Body of pancreas (tissue), 4 donors: Measurements from ENCODE around the gene NAB1. TPM values are rescaled to one million over a fixed set of nuclear protein-coding genes. Genes with fewer than 3 reads are reported as not detected.

Source experiments
- ATAC-seq: fragments of 150-250 bp; one replicate; pipeline ENCODE4 v1.9.1; 2016
- DNase-seq, 4 donors: peaks; one replicate each; pipeline ENCODE4 v3.0.0-alpha.2; 2019
- H3K27ac ChIP-seq, 4 donors: fragments of 200-600 bp; sonication (generic); 1 replicate in 3 of 4; 2 replicates in 1 of 4; pipeline versions ENCODE4 v1.5.1 to v1.6.1; 2016 to 2019; ENCODE audit warnings: mild to moderate bottlenecking in 1 of 4, mixed read lengths in 1 of 4, moderate library complexity in 1 of 4
- H3K27me3 ChIP-seq, 2 donors: fragments of 200-600 bp; sonication (generic); one replicate each; pipeline ENCODE4 v1.6.0; 2016; ENCODE audit warnings: mild to moderate bottlenecking in 1 of 2
- H3K36me3 ChIP-seq, 2 donors: fragments of 200-600 bp; sonication (generic); replicated peaks in 1 of 2; 2 replicates each; pipeline ENCODE4 v1.5.1; 2016; ENCODE audit warnings: low read depth in 2 of 2; ENCODE audit not compliant: insufficient read depth in 1 of 2
- H3K4me1 ChIP-seq: fragments of 200-600 bp; sonication (generic); one replicate; pipeline ENCODE4 v1.6.0; 2016
- H3K4me3 ChIP-seq, 2 donors: fragments of 200-600 bp; sonication (generic); 1 replicate in 1 of 2; 2 replicates in 1 of 2; pipeline ENCODE4 v1.5.1; 2016 to 2019
- H3K9me3 ChIP-seq, 3 donors: fragments of 200-600 bp; sonication (generic); 1 replicate in 2 of 3; 2 replicates in 1 of 3; pipeline ENCODE4 v1.5.1; 2016
- POLR2A ChIP-seq, 3 donors: fragments of 450-650 bp; IDR thresholded peaks; one replicate each; pipeline ENCODE4 v1.6.1; 2016; ENCODE audit warnings: antibody characterized with exemption in 3 of 3, mild to moderate bottlenecking in 2 of 3
- WGBS, 2 donors: methylation state at CpG; one replicate each; pipeline ENCODE4 v1.1.5; 2017; 5-methylcytosine and 5-hydroxymethylcytosine counted together
- intact Hi-C: fragments of 100-400 bp; cut with DNase I; formaldehyde crosslinking; loops from one replicate; pipeline ENCODE4 v1.15.1; 2023
- total RNA-seq, 2 donors: library from RNA; depleted of rRNA; stranded (reverse); fragments of >200 nt; gene quantifications; one replicate each; pipeline ENCODE4 v1.1.0, GENCODE V29; 2016
- TF ChIP-seq, protein P1 (sequence below), 7 experiments: fragments of 450-650 bp in 4 of 7; fragments of 200-600 bp in 3 of 7; sonication (generic) in 3 of 7; IDR thresholded peaks; one replicate each; pipeline ENCODE4 v1.5.1; 2016 to 2019; ENCODE audit warnings: antibody characterized with exemption in 7 of 7

The NAB1 gene, protein sequence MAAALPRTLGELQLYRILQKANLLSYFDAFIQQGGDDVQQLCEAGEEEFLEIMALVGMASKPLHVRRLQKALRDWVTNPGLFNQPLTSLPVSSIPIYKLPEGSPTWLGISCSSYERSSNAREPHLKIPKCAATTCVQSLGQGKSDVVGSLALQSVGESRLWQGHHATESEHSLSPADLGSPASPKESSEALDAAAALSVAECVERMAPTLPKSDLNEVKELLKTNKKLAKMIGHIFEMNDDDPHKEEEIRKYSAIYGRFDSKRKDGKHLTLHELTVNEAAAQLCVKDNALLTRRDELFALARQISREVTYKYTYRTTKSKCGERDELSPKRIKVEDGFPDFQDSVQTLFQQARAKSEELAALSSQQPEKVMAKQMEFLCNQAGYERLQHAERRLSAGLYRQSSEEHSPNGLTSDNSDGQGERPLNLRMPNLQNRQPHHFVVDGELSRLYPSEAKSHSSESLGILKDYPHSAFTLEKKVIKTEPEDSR
- 10 to 100 TPM; 19.8 to 30.1 TPM for total RNA-seq

DNA sequence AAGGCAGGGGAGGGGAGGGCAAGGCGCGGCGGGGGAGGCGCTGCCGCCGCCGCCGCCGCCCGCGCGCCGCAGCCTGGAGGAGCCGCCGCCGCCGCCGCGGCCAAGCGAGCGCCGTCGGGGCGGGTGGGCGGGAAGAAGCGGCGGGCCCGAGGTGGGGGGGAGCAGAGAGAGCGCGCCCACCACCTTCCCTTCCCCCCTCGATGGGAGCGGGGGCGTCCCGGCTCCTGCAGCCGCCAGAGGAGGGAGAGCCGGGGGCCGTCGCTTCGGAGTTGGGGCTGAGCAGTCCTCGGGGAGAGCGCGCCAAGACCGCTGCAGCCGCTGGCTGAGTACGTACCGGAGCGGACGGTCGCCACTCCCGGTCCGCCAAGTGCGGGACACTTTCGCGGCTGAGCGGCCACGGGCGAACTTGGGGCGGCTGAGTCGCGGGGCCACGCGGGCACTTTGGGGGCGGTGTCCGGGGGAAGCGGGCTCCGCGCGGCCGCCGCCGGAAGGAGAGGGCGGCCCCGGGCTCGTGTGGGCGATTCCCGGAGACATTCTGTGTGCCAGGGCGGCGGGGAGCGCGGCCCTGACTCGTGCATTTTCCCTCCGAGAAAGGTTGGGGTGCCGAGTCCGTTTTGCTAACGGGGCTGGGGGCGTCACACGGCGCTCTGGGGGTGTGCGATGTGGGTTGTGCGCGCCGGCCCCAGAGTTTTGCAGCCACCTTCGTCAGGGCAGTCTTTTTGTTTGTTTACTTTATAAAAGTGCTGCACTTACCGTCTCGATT lies at the start of gene NAB1:
NAB1 (plus strand) TSS at position 49 of the 763 bp plus-strand sequence. CDS start 10,094 bp downstream, outside the sequence.
- no peaks in the 10 kb centered on the region for H3K27me3 ChIP-seq
- ATAC-seq (peak; percentile 37), DNase-seq (peak; percentile 45 to 60 (median 52))
- peak within 1 kb of the TSS; percentile 26 to 88 for H3K4me3 ChIP-seq
- no peaks in the 10 kb centered on the region for H3K36me3 ChIP-seq
- no peaks in the 10 kb centered on the region for H3K9me3 ChIP-seq
- peak in 2 of 3 donors; percentile 30 to 41 for TF ChIP-seq POLR2A (IDR thresholded peaks at IDR 0.05)
- TF ChIP-seq, protein P1, sequence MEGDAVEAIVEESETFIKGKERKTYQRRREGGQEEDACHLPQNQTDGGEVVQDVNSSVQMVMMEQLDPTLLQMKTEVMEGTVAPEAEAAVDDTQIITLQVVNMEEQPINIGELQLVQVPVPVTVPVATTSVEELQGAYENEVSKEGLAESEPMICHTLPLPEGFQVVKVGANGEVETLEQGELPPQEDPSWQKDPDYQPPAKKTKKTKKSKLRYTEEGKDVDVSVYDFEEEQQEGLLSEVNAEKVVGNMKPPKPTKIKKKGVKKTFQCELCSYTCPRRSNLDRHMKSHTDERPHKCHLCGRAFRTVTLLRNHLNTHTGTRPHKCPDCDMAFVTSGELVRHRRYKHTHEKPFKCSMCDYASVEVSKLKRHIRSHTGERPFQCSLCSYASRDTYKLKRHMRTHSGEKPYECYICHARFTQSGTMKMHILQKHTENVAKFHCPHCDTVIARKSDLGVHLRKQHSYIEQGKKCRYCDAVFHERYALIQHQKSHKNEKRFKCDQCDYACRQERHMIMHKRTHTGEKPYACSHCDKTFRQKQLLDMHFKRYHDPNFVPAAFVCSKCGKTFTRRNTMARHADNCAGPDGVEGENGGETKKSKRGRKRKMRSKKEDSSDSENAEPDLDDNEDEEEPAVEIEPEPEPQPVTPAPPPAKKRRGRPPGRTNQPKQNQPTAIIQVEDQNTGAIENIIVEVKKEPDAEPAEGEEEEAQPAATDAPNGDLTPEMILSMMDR (IDR thresholded peaks at IDR 0.05): no peak
- WGBS, 2 donors: 0% methylated on average over 15 to 70 of the region's 95 CpGs
- H3K27ac ChIP-seq: peak within 1 kb of the TSS; percentile 84 to 94 (median 88)
- intact Hi-C loops: no loop called here
- H3K4me1 ChIP-seq: peaks cover 10% of the 10 kb centered on the region

DNA sequence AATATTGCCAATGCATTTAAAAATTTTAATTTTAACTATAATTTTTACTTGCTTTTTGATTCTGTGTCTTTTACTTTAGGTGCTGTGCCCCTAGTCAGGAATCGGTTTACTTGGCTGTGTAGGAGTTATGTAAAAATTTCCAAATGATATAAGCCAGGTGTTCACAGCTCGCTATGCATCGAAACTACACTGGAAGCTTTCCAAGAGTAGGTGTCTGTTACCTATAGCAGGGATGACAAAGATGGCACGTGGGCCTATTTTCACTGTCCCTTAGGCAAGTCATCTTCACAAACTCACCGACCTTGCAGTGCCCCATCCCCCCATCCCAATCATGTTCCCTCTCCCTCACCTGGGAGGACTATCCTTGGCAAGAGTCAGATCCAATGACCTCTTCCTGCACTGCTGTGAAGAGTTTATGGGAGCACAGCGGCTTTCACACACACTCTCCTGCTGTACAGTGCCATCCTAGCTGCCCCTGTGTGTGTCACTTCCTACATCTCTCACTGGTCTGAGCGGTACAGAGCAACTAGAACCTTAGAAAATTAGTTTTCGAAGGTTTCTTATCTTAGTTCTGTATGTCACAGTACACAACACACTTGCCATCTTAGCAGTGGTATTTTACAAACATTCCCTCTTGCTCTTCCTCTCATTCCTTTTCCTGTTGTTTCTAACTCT lies 49.2 kb upstream of the NAB1 start:
- no peak overlapping the region for H3K4me3 ChIP-seq
- H3K27me3 ChIP-seq: no peaks in the 10 kb centered on the region
- intact Hi-C loops: no loop called here
- ATAC-seq (no peak), DNase-seq (no peak)
- H3K4me1 ChIP-seq: no peaks in the 10 kb centered on the region
- 73 to 83% methylated on average over 8 of the region's 8 CpGs for WGBS, 2 donors
- H3K27ac ChIP-seq: no peak overlapping the region
- H3K9me3 ChIP-seq: no peaks in the 10 kb centered on the region
- TF ChIP-seq POLR2A (IDR thresholded peaks at IDR 0.05): no peak
- TF ChIP-seq, protein P1 (IDR thresholded peaks at IDR 0.05): no peak
- no peaks in the 10 kb centered on the region for H3K36me3 ChIP-seq

GRCh38 chr2:190600293-190601103 lies 48.4 kb upstream of the NAB1 start:
- Histone ChIP-seq H3K9me3 (no peaks in the 10 kb centered on the region), H3K27me3 (no peaks in the 10 kb centered on the region), H3K4me3 (no peak overlapping the region), H3K27ac (no peak overlapping the region), H3K36me3 (no peaks in the 10 kb centered on the region), H3K4me1 (no peaks in the 10 kb centered on the region)
- 52 to 54% methylated on average over 5 of the region's 5 CpGs for WGBS, 2 donors
- TF ChIP-seq POLR2A (IDR thresholded peaks at IDR 0.05): no peak
- TF ChIP-seq, protein P1 (IDR thresholded peaks at IDR 0.05): no peak
- ATAC-seq (no peak), DNase-seq (no peak)
- intact Hi-C loops: no loop called here

GRCh38 chr2:190603374-190603773 lies 45.5 kb upstream of the NAB1 start:
- Histone ChIP-seq H3K4me3 (no peak overlapping the region), H3K9me3 (no peaks in the 10 kb centered on the region), H3K4me1 (no peaks in the 10 kb centered on the region), H3K27me3 (no peaks in the 10 kb centered on the region), H3K36me3 (no peaks in the 10 kb centered on the region), H3K27ac (no peak overlapping the region)
- intact Hi-C loops: no loop called here
- no peak for DNase-seq
- WGBS, 2 donors: 69 to 82% methylated on average over 5 of the region's 5 CpGs
- no peak for TF ChIP-seq POLR2A (IDR thresholded peaks at IDR 0.05)
- TF ChIP-seq, protein P1 (IDR thresholded peaks at IDR 0.05): no peak
- no peak for ATAC-seq
